RWPE1 (cell line): ENCODE measurements around the gene MACC1.

ENCODE experiments used
- CTCF ChIA-PET: fragments of 350-600 bp; sonication (Branson Sonifier 250); formaldehyde crosslinking; extraction: SDS; loops from one replicate; lab custom pipeline; 2021; lab: Yijun Ruan, JAX
- POLR2A ChIA-PET: fragments of 400-600 bp; formaldehyde crosslinking; extraction: SDS; loops from one replicate; lab custom pipeline; 2020; ENCODE audit warnings: antibody characterized with exemption; ENCODE audit not compliant: low non-redundant PET; lab: Yijun Ruan, JAX
- DNase-seq: peaks from one replicate; pipeline ENCODE4 v3.0.0; 2012; ENCODE audit warnings: low spot score
- H3K27ac ChIP-seq: fragments of 450-650 bp; 2 replicates; pipeline ENCODE4 v1.5.1; 2017
- TF ChIP-seq, protein P1 (sequence below): fragments of 450-650 bp; conservative IDR thresholded peaks from 2 replicates; pipeline ENCODE4 v1.5.1; 2017; ENCODE audit warnings: low read depth, mild to moderate bottlenecking

The MACC1 gene

DNA sequence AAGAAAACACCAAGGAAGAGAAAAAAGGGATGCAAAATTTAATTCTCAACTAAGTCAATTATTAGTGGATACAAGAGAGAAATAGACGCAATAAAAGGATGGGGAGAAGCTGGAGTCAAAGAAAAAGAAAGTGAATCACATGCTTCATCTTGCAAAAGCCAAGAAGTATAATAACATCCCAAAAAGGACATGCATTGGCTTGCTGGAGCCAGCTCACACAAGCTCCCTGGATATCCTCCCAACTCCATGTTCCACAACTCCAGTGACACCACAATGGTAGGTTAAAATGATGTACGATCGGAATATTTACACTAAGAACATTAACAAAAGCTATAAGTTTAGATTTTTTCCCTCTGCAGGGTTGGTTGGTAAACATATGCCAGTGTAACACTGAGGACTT is 72.4 kb downstream of the MACC1 start:
- ChIA-PET POLR2A (no interaction called here), CTCF (no interaction called here)
- no peak overlapping the region for H3K27ac ChIP-seq
- DNase-seq, result no peak
- TF ChIP-seq, protein P1, sequence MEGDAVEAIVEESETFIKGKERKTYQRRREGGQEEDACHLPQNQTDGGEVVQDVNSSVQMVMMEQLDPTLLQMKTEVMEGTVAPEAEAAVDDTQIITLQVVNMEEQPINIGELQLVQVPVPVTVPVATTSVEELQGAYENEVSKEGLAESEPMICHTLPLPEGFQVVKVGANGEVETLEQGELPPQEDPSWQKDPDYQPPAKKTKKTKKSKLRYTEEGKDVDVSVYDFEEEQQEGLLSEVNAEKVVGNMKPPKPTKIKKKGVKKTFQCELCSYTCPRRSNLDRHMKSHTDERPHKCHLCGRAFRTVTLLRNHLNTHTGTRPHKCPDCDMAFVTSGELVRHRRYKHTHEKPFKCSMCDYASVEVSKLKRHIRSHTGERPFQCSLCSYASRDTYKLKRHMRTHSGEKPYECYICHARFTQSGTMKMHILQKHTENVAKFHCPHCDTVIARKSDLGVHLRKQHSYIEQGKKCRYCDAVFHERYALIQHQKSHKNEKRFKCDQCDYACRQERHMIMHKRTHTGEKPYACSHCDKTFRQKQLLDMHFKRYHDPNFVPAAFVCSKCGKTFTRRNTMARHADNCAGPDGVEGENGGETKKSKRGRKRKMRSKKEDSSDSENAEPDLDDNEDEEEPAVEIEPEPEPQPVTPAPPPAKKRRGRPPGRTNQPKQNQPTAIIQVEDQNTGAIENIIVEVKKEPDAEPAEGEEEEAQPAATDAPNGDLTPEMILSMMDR, result no peak

GRCh38 chr7:20141666-20142065 is 75.5 kb downstream of the MACC1 start:
- ChIA-PET POLR2A (no interaction called here), CTCF (no interaction called here)
- no peak overlapping the region for H3K27ac ChIP-seq
- TF ChIP-seq, protein P1, result no peak
- no peak for DNase-seq

DNA sequence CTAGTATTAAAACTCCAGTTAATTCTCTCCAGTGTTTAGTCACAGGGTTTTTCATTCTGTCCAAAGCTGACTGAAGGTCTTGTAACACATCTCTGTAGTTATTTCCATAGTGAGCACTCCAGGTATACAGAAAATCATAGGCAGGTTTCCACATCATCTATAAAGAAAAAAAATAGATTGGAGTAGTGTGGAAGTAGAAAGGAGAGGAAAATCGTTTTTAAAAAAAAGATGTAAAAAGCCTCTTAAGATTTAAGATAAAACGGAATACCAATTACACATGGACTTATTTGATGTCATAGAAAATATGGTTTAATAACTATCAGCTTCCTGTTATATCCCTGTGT is 76.2 kb downstream of the MACC1 start:
- H3K27ac ChIP-seq, result no peak overlapping the region
- CTCF ChIA-PET, result interaction anchor here (0.6 kb wide), 1 partner anchor 120 kb away, joined by 5 read pairs; no protein-coding TSS in a partner anchor
- TF ChIP-seq, protein P1, result no peak
- DNase-seq, result no peak
- POLR2A ChIA-PET, result no interaction called here

- TF ChIP-seq, protein P1, result no peak
- H3K27ac ChIP-seq, result no peak overlapping the region
- POLR2A ChIA-PET, result no interaction called here
- CTCF ChIA-PET, result interaction anchor here (0.6 to 0.7 kb wide), 2 partner anchors 120 to 441 kb away, joined by 3 to 5 read pairs; no protein-coding TSS in a partner anchor
- no peak for DNase-seq
Observed at GRCh38 chr7:20140291-20141001, 76.7 kb downstream of the MACC1 start.

DNA sequence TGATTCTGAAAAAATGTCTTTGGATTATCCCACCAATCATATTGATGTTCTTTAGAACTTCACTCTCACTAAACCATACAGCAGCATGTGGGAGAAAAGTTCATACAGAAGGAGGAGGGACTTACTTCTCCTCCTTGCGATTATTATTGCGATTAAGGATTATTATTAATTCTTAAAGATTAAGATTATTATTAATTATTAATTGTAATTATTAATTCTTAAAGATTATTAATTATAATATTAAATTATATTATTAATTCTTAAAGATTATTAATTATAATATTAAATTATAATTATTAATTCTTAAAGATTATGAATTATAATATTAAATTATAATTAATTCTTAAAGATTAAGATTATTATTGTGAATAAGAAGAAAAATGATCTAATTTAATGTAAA is 80.5 kb downstream of the MACC1 start:
- ChIA-PET POLR2A (no interaction called here), CTCF (no interaction called here)
- DNase-seq, result no peak
- TF ChIP-seq, protein P1, result no peak
- H3K27ac ChIP-seq, result no peak overlapping the region

- POLR2A ChIA-PET, result no interaction called here
- no peak overlapping the region for H3K27ac ChIP-seq
- DNase-seq, result no peak
- CTCF ChIA-PET, result interaction anchor here (0.7 kb wide), 1 partner anchor 271 kb away, joined by 3 read pairs; no protein-coding TSS in a partner anchor
- TF ChIP-seq, protein P1, result no peak
Observed at GRCh38 chr7:20133803-20134202, 83.4 kb downstream of the MACC1 start.
